Body of pancreas (tissue), 4 donors: ENCODE results near the gene BABAM2. TPM values are rescaled to one million over a fixed set of nuclear protein-coding genes. Genes with fewer than 3 reads are reported as not detected.
"Not testable (repeated sequence)": the region's sequence is repeated elsewhere in the genome, so short reads cannot be mapped to it uniquely, and the experiment has no call there.

Experiments
- ATAC-seq: fragments of 150-250 bp; one replicate; pipeline ENCODE4 v1.9.1; 2016
- DNase-seq, 4 donors: peaks; one replicate each; pipeline ENCODE4 v3.0.0-alpha.2; 2019
- H3K27ac ChIP-seq, 4 donors: fragments of 200-600 bp; sonication (generic); 1 replicate in 3 of 4; 2 replicates in 1 of 4; pipeline versions ENCODE4 v1.5.1 to v1.6.1; 2016 to 2019; ENCODE audit warnings: mild to moderate bottlenecking in 1 of 4, mixed read lengths in 1 of 4, moderate library complexity in 1 of 4
- H3K27me3 ChIP-seq, 2 donors: fragments of 200-600 bp; sonication (generic); one replicate each; pipeline ENCODE4 v1.6.0; 2016; ENCODE audit warnings: mild to moderate bottlenecking in 1 of 2
- H3K36me3 ChIP-seq, 2 donors: fragments of 200-600 bp; sonication (generic); replicated peaks in 1 of 2; 2 replicates each; pipeline ENCODE4 v1.5.1; 2016; ENCODE audit warnings: low read depth in 2 of 2; ENCODE audit not compliant: insufficient read depth in 1 of 2
- H3K4me1 ChIP-seq: fragments of 200-600 bp; sonication (generic); one replicate; pipeline ENCODE4 v1.6.0; 2016
- H3K4me3 ChIP-seq, 2 donors: fragments of 200-600 bp; sonication (generic); 1 replicate in 1 of 2; 2 replicates in 1 of 2; pipeline ENCODE4 v1.5.1; 2016 to 2019
- H3K9me3 ChIP-seq, 3 donors: fragments of 200-600 bp; sonication (generic); 1 replicate in 2 of 3; 2 replicates in 1 of 3; pipeline ENCODE4 v1.5.1; 2016
- CTCF ChIP-seq, 7 experiments: fragments of 450-650 bp in 4 of 7; fragments of 200-600 bp in 3 of 7; sonication (generic) in 3 of 7; IDR thresholded peaks; one replicate each; pipeline ENCODE4 v1.5.1; 2016 to 2019; ENCODE audit warnings: antibody characterized with exemption in 7 of 7
- POLR2A ChIP-seq, 3 donors: fragments of 450-650 bp; IDR thresholded peaks; one replicate each; pipeline ENCODE4 v1.6.1; 2016; ENCODE audit warnings: antibody characterized with exemption in 3 of 3, mild to moderate bottlenecking in 2 of 3
- WGBS, 2 donors: methylation state at CpG; one replicate each; pipeline ENCODE4 v1.1.5; 2017; 5-methylcytosine and 5-hydroxymethylcytosine counted together
- intact Hi-C: fragments of 100-400 bp; cut with DNase I; formaldehyde crosslinking; loops from one replicate; pipeline ENCODE4 v1.15.1; 2023
- total RNA-seq, 2 donors: library from RNA; depleted of rRNA; stranded (reverse); fragments of >200 nt; gene quantifications; one replicate each; pipeline ENCODE4 v1.1.0, GENCODE V29; 2016

BABAM2 gene
- total RNA-seq, 2 donors from 2014 or later = 20.5 to 22.4 TPM

GRCh38 chr2:28367667-28368356 lies 477.3 kb downstream of the BABAM2 start:
- Histone ChIP-seq H3K27me3 (no peaks in the 10 kb centered on the region), H3K4me1 (no peaks in the 10 kb centered on the region), H3K4me3 (no peak overlapping the region), H3K36me3 (no peaks in the 10 kb centered on the region), H3K9me3 (no peaks in the 10 kb centered on the region), H3K27ac (no peak overlapping the region)
- DNase-seq = no peak
- no peak for ATAC-seq
- WGBS, 2 donors = 82 to 86% methylated on average over 17 to 18 of the region's 19 CpGs
- TF ChIP-seq CTCF (IDR thresholded peaks at IDR 0.05) (no peak), POLR2A (IDR thresholded peaks at IDR 0.05) (no peak)
- intact Hi-C loops = no loop called here

DNA sequence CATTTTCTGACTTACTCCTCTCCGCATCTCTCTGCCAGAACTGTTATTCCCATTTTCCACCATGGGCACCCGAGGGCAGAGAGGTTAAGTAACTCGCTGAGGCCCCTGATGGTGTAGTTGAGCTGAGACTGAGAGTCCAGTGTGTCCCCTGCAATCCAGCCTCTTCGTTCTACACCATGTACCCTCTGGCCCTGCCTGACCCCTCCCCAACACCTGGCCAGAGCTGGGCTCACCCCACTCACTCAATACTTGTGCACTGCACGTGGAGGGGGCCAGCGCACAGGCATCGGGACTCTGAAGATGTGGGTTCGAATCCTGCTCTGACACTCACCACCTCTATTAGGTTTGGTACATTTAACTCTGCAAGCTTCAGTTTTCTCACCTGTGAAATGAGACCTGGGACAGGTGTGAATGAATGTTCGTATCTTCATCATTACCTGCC lies 477.8 kb downstream of the BABAM2 start:
- no peaks in the 10 kb centered on the region for H3K27me3 ChIP-seq
- no peaks in the 10 kb centered on the region for H3K9me3 ChIP-seq
- no peaks in the 10 kb centered on the region for H3K4me1 ChIP-seq
- DNase-seq (no peak), ATAC-seq (no peak)
- no peak overlapping the region for H3K4me3 ChIP-seq
- H3K27ac ChIP-seq = no peak overlapping the region
- TF ChIP-seq POLR2A (IDR thresholded peaks at IDR 0.05) = no peak
- no peak for TF ChIP-seq CTCF (IDR thresholded peaks at IDR 0.05)
- intact Hi-C loops = no loop called here
- WGBS, 2 donors = 82 to 93% methylated on average over 8 to 9 of the region's 9 CpGs
- no peaks in the 10 kb centered on the region for H3K36me3 ChIP-seq

DNA sequence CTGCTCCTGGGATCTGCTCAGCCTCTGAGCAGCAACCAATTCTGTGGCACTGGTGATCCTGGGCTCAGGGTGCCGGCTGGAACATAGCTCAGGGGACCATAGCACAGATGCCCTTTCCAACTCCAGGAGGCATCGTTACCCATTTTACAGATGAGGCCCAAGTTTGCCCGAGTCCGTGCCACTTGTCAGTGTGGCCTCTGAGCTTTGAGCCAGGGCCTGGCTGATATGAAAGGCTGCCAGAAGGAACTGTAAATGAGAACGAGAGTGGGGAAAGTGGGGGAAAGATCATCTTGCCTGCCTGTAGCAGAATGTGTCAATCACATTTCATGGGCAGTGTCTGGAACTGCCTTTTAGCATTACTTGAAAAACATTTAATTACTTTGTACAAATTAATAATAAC lies 478.8 kb downstream of the BABAM2 start:
- intact Hi-C loops = no loop called here
- no peak overlapping the region for H3K4me3 ChIP-seq
- DNase-seq (no peak), ATAC-seq (no peak)
- H3K36me3 ChIP-seq = no peaks in the 10 kb centered on the region
- 63 to 80% methylated on average over 5 of the region's 5 CpGs for WGBS, 2 donors
- no peaks in the 10 kb centered on the region for H3K9me3 ChIP-seq
- no peaks in the 10 kb centered on the region for H3K4me1 ChIP-seq
- TF ChIP-seq CTCF (IDR thresholded peaks at IDR 0.05) = no peak
- TF ChIP-seq POLR2A (IDR thresholded peaks at IDR 0.05) = no peak
- no peak overlapping the region for H3K27ac ChIP-seq
- no peaks in the 10 kb centered on the region for H3K27me3 ChIP-seq

- no peak for TF ChIP-seq CTCF (IDR thresholded peaks at IDR 0.05)
- no peak for TF ChIP-seq POLR2A (IDR thresholded peaks at IDR 0.05)
- WGBS, 2 donors = 84 to 91% methylated on average over 3 of the region's 3 CpGs
- H3K9me3 ChIP-seq = no peaks in the 10 kb centered on the region
- intact Hi-C loops = no loop called here
- DNase-seq (no peak), ATAC-seq (no peak)
- H3K36me3 ChIP-seq = no peaks in the 10 kb centered on the region
- no peaks in the 10 kb centered on the region for H3K27me3 ChIP-seq
- H3K4me1 ChIP-seq = no peaks in the 10 kb centered on the region
- no peak overlapping the region for H3K27ac ChIP-seq
- no peak overlapping the region for H3K4me3 ChIP-seq
These were observed 479.8 kb downstream of the BABAM2 start for GRCh38 chr2:28370354-28370753.

DNA sequence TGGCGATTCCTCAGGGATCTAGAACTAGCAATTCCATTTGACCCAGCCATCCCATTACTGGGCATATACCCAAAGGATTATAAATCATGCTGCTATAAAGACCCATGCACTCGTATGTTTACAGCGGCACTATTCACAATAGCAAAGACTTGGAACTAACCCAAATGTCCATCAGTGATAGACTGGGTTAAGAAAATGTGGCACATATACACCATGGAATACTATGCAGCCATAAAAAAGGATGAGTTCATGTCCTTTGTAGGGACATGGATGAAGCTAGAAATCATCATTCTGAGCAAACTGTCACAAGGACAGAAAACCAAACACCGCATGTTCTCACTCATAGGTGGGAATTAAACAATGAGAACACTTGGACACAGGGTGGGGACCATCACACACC lies 481.2 kb downstream of the BABAM2 start:
- H3K4me3 ChIP-seq, H3K27me3 ChIP-seq, H3K36me3 ChIP-seq, ATAC-seq, intact Hi-C loops, DNase-seq, H3K9me3 ChIP-seq, H3K27ac ChIP-seq, H3K4me1 ChIP-seq: not testable (repeated sequence)
- WGBS, 2 donors = 79 to 80% methylated on average over 4 of the region's 4 CpGs
